HG03095 (cell line): ENCODE measurements around the gene MS4A18.
"Not testable (repeated sequence)": the region's sequence is repeated elsewhere in the genome, so short reads cannot be mapped to it uniquely, and the experiment has no call there.

Source experiments
- ATAC-seq: cut with Tn5 transposase; IDR thresholded peaks from one replicate; pipeline ENCODE4 v1.9.1; 2021; ENCODE audit warnings: moderate library complexity; ENCODE audit not compliant: unreplicated experiment

The MS4A18 gene

GRCh38 chr11:60734279-60734678 lies 9.8 kb downstream of the MS4A18 start:
- no peak for ATAC-seq

- no peak for ATAC-seq
Measured at GRCh38 chr11:60739114-60739513, 14.6 kb downstream of the MS4A18 start.

DNA sequence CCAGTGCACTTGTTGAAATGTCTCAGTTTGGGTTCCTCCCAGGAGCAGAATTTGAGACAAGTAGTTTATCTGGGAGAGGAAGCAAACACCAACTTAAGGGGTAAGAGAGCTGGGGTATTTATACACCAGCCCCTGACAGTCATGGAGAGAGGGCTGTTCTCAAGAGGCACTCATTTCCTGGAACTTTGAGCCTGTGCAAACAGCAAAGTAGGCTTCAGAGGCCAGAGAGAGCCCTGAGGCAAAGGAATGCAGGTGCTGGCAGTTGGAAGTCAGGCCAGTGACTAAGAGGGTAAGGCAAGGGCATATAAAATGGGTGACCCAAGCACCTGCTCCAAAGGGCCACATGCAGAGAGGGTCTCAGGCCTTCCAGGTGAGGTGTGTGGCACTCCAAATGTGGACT lies 16.1 kb downstream of the MS4A18 start:
- ATAC-seq = no peak

GRCh38 chr11:60741421-60741820 lies 16.9 kb downstream of the MS4A18 start:
- no peak for ATAC-seq

GRCh38 chr11:60743058-60743457 lies 18.5 kb downstream of the MS4A18 start:
- ATAC-seq = no peak

GRCh38 chr11:60744114-60744513 lies 19.6 kb downstream of the MS4A18 start:
- ATAC-seq = no peak

- ATAC-seq = no peak
Measured at GRCh38 chr11:60747359-60747873, 22.9 kb downstream of the MS4A18 start.

- ATAC-seq = no peak
Measured at GRCh38 chr11:60748225-60748624, 23.7 kb downstream of the MS4A18 start.

DNA sequence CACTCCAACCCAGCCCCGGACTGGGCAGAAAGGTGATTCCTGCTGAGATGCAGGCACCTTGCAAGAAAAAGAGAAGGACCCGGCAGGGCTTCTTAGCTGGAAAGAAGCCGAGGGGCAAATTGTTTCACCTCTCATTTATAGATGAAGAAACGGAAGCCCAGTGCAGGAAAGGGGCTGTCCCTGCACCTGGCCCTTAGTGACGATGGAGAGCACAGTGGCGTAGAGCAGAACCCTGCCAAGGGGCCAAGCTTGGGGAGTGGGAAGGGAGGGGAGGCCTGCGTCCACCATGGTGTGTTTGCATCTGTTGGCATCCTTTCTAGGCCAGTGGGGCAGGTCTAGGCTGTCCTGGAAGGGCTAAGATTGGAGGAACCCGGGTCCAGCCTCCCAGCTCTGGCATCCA lies 24.3 kb downstream of the MS4A18 start:
- no peak for ATAC-seq

DNA sequence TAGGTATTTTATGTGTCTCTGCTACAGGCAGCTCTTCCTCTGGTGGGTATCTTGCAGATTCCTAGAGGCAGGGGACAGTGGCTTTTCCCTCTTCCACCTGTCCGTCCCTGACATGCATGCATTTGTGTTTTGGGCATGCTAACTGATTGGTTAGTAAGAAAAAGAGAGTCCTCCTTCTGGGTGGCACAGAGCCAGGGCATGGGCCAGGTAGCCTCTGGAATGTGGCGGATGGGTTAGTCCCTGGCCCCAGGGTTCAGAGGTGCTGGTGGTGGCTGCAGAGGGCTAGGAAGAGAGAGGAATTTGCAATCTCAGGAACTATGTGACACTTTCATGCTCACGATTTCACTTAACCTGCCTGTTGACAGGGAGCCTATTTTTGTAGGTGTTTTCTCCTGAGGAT lies 26.4 kb downstream of the MS4A18 start:
- ATAC-seq = no peak

- ATAC-seq = no peak
Measured at GRCh38 chr11:60753309-60753708, 28.8 kb downstream of the MS4A18 start.

DNA sequence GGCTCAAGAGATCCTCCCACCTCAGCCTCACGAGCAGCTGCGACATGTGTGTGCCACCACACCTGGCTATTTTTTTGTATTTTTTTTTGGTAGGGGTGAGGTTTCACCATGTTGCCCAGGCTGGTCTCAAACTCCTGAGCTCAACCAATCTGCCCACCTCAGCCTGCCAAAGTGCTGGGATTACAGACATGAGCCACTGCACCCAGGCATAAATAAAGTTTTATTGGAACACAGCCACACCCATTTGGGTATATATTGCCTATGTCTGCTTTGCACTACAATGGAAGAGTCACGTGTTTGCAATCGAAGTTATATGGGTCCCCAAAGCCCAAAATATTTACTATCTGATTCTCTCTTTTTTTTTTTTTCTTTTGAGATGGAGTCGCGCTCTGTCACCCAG lies 30.4 kb downstream of the MS4A18 start:
- ATAC-seq = no peak

- no peak for ATAC-seq
Measured at GRCh38 chr11:60756307-60757032, 31.9 kb downstream of the MS4A18 start, which contains the start of gene MS4A15. Gene MS4A15, plus strand, starts transcription at chr11:60756867. Its CDS starts 6,867 bp downstream, at chr11:60763734.

DNA sequence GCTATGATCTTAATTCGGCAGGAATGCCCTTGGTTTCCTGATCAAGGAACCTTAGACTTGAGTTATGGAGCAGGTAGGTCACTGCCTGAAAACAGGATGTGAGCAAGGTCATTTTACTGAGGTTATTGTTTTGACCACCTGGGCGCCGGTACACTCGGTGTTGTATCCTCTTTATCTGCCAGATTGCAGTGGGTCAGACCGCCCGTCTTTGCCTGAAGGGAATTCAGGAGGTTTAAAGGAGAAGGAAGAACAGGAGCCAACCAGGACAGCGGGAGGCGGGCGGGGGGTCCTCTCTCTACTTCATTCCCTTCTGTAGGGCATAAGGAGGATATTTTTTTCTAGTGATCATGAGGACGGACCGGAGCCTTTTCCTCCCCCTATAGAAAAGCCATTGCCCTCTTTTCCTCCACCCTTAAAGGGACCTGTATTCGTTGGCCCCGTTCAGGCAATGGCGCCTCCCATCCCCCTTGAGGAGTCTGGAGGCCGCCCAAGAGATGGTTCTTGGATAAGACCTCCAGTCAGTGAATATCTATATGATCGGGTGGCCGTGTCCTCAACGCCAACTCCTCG lies 32.8 kb downstream of the MS4A18 start:
- no peak for ATAC-seq

GRCh38 chr11:60758671-60759070 lies 34.2 kb downstream of the MS4A18 start:
- not testable (repeated sequence) for ATAC-seq

- not testable (repeated sequence) for ATAC-seq
Measured at GRCh38 chr11:60759438-60760225, 35.1 kb downstream of the MS4A18 start.

GRCh38 chr11:60761436-60762190 lies 37.1 kb downstream of the MS4A18 start:
- no peak for ATAC-seq

- peak; percentile 57 for ATAC-seq
Measured at GRCh38 chr11:60762851-60763691, 38.6 kb downstream of the MS4A18 start.

DNA sequence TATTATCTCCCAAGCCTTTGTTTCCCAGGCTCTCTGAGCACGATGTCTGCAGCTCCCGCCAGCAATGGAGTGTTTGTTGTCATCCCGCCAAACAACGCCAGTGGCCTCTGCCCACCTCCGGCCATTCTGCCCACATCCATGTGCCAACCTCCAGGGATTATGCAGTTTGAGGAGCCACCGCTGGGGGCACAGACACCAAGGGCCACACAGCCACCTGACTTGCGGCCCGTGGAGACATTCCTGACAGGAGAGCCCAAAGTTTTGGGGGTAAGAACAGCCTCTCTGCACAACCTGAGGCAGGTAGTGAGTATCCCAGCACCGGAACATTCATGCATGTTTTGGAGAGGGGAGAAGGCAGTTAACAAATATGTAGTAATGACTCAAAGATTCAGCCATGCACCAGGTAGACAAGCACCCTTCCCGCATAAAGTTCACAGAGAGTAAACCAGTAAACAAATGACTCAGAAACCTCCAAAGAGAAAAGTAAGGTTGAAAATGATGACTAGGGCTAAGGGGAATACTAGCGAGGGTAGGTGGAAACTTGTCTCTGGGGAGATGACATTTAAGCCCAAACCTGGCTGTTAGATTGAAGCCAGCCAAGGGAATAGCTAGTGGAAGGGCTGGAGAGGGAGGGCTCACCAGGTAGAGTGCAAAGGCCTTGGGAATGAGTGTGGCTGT lies 39.3 kb downstream of the MS4A18 start:
- no peak for ATAC-seq
